Measurements from ENCODE around the gene GLG1. TPM values are rescaled to one million over a fixed set of nuclear protein-coding genes. Genes with fewer than 3 reads are reported as not detected.

The GLG1 gene
- total RNA-seq, 1 experiment from 2014 or later, result 99.1 TPM

GRCh38 chr16:74627506-74628220 is 20.7 kb upstream of the GLG1 start:
- no peak overlapping the region for H3K4me3 Mint-ChIP-seq (ENCODE audit: unreplicated experiment)
- no TSS peak for BruUV-seq (replicated peaks)
- ChIA-PET CTCF (interaction anchor here (0.6 to 2.1 kb wide), 4 partner anchors 15 to 321 kb away, joined by 3 to 9 read pairs (median 4); no protein-coding TSS in a partner anchor), POLR2A (no interaction called here)
- intact Hi-C loops (cut with micrococcal nuclease), result no loop called here
- TF ChIP-seq CTCF (IDR thresholded peaks at IDR 0.05; ENCODE audit: unreplicated experiment), result no peak
- H3K27me3 Mint-ChIP-seq (ENCODE audit: insufficient read depth, unreplicated experiment), result no peaks in the 10 kb centered on the region
- peak overlapping the region; percentile 76 for H3K27ac Mint-ChIP-seq (ENCODE audit: low read depth, unreplicated experiment)
- peaks cover 4% of the 10 kb centered on the region for H3K4me1 Mint-ChIP-seq (ENCODE audit: insufficient read depth, unreplicated experiment)
- DNase-seq (ENCODE audit: unreplicated experiment), result no peak
- no peaks in the 10 kb centered on the region for H3K9me3 Mint-ChIP-seq (ENCODE audit: unreplicated experiment)
- H3K36me3 Mint-ChIP-seq (ENCODE audit: insufficient read depth, unreplicated experiment), result peaks cover 90% of the 10 kb centered on the region

- no peaks in the 10 kb centered on the region for H3K27me3 Mint-ChIP-seq (ENCODE audit: insufficient read depth, unreplicated experiment)
- ChIA-PET POLR2A (interaction anchor here (0.6 kb wide), 1 partner anchor 223 kb away, joined by 4 read pairs; no protein-coding TSS in a partner anchor), CTCF (interaction anchor here (0.6 to 2.1 kb wide), 3 partner anchors 24 to 321 kb away, joined by 3 to 9 read pairs (median 3); partner anchors contain the start of gene RFWD3)
- TF ChIP-seq CTCF (IDR thresholded peaks at IDR 0.05; ENCODE audit: unreplicated experiment), result no peak
- H3K36me3 Mint-ChIP-seq (ENCODE audit: insufficient read depth, unreplicated experiment), result peaks cover 91% of the 10 kb centered on the region
- H3K4me1 Mint-ChIP-seq (ENCODE audit: insufficient read depth, unreplicated experiment), result peaks cover 4% of the 10 kb centered on the region
- BruUV-seq (replicated peaks), result no TSS peak
- H3K4me3 Mint-ChIP-seq (ENCODE audit: unreplicated experiment), result no peak overlapping the region
- H3K9me3 Mint-ChIP-seq (ENCODE audit: unreplicated experiment), result no peaks in the 10 kb centered on the region
- intact Hi-C loops (cut with micrococcal nuclease), result no loop called here
- H3K27ac Mint-ChIP-seq (ENCODE audit: low read depth, unreplicated experiment), result peak overlapping the region; percentile 76
- no peak for DNase-seq (ENCODE audit: unreplicated experiment)
Measured at GRCh38 chr16:74626741-74627416, 20.0 kb upstream of the GLG1 start.

- intact Hi-C loops (cut with micrococcal nuclease), result no loop called here
- Mint-ChIP-seq H3K27me3 (ENCODE audit: insufficient read depth, unreplicated experiment) (no peaks in the 10 kb centered on the region), H3K4me3 (ENCODE audit: unreplicated experiment) (no peak overlapping the region), H3K9me3 (ENCODE audit: unreplicated experiment) (no peaks in the 10 kb centered on the region), H3K4me1 (ENCODE audit: insufficient read depth, unreplicated experiment) (peaks cover 4% of the 10 kb centered on the region), H3K27ac (ENCODE audit: low read depth, unreplicated experiment) (no peak overlapping the region), H3K36me3 (ENCODE audit: insufficient read depth, unreplicated experiment) (peaks cover 93% of the 10 kb centered on the region)
- DNase-seq (ENCODE audit: unreplicated experiment), result no peak
- ChIA-PET CTCF (interaction anchor here (0.6 to 5.1 kb wide), 9 partner anchors 11 to 320 kb away, joined by 3 to 31 read pairs (median 4); partner anchors contain the start of gene RFWD3), POLR2A (interaction anchor here (0.6 kb wide), 1 partner anchor 224 kb away, joined by 4 read pairs; no protein-coding TSS in a partner anchor)
- no TSS peak for BruUV-seq (replicated peaks)
- no peak for TF ChIP-seq CTCF (IDR thresholded peaks at IDR 0.05; ENCODE audit: unreplicated experiment)
Measured at GRCh38 chr16:74625500-74626350, 18.8 kb upstream of the GLG1 start.

Measured in MCF 10A (cell line).